ENCODE data around the gene PRRT3. TPM values are rescaled to one million over a fixed set of nuclear protein-coding genes. Genes with fewer than 3 reads are reported as not detected.
"Not testable (repeated sequence)": the region's sequence is repeated elsewhere in the genome, so short reads cannot be mapped to it uniquely, and the experiment has no call there.

PRRT3 gene
- total RNA-seq, 2 experiments from 2014 or later, result 7.8 to 8.2 TPM

GRCh38 chr3:9908286-9908685 lies 43.9 kb downstream of the PRRT3 start:
- intact Hi-C loops (cut with micrococcal nuclease), result loop anchor here (2.0 kb wide), 1 partner anchor 17 kb away; the partner anchor contains the start of gene JAGN1
- no peak overlapping the region for H3K27ac Mint-ChIP-seq
- DNase-seq, result no peak
- no peak overlapping the region for H3K4me3 Mint-ChIP-seq
- H3K4me1 Mint-ChIP-seq (ENCODE audit: low read depth), result peaks cover 32% of the 10 kb centered on the region
- ChIA-PET POLR2A (no interaction called here), CTCF (no interaction called here)
- peaks cover 2% of the 10 kb centered on the region for H3K27me3 Mint-ChIP-seq
- H3K36me3 Mint-ChIP-seq, result peaks cover 3% of the 10 kb centered on the region
- peaks cover 3% of the 10 kb centered on the region for H3K9me3 Mint-ChIP-seq

- Mint-ChIP-seq H3K27ac (no peak overlapping the region), H3K27me3 (no peaks in the 10 kb centered on the region)
These were observed 45.7 kb downstream of the PRRT3 start for GRCh38 chr3:9906480-9906879.

GRCh38 chr3:9903904-9904303 lies 48.3 kb downstream of the PRRT3 start:
- ChIA-PET CTCF (interaction anchor here (0.6 to 1.7 kb wide), 2 partner anchors 9 to 29 kb away, joined by 3 read pairs; no protein-coding TSS in a partner anchor), POLR2A (interaction anchor here (2.6 kb wide), 1 partner anchor 13 kb away, joined by 16 read pairs; the partner anchor contains the start of gene JAGN1)
- Mint-ChIP-seq H3K4me3 (no peak overlapping the region), H3K4me1 (ENCODE audit: low read depth) (peaks cover 26% of the 10 kb centered on the region), H3K36me3 (no peaks in the 10 kb centered on the region), H3K9me3 (no peaks in the 10 kb centered on the region), H3K27me3 (no peaks in the 10 kb centered on the region), H3K27ac (no peak overlapping the region)
- no peak for DNase-seq
- intact Hi-C loops (cut with micrococcal nuclease), result loop anchor here (2.0 kb wide), 1 partner anchor 13 kb away; the partner anchor contains the start of gene IL17RC

More at GRCh38 chr3:9906480-9906879, 45.7 kb downstream of the PRRT3 start:
- intact Hi-C loops (cut with micrococcal nuclease), result no loop called here
- Mint-ChIP-seq H3K9me3 (no peaks in the 10 kb centered on the region), H3K4me1 (ENCODE audit: low read depth) (peaks cover 39% of the 10 kb centered on the region), H3K36me3 (no peaks in the 10 kb centered on the region), H3K4me3 (no peak overlapping the region)
- POLR2A ChIA-PET, result no interaction called here
- CTCF ChIA-PET, result interaction anchor here (1.2 kb wide), 1 partner anchor 27 kb away, joined by 6 read pairs; the partner anchor contains the start of gene CRELD1
- DNase-seq, result no peak

GRCh38 chr3:9903238-9903624 lies 49.0 kb downstream of the PRRT3 start:
- ChIA-PET POLR2A (interaction anchor here (1.1 to 2.6 kb wide), 4 partner anchors 10 to 43 kb away, joined by 5 to 16 read pairs (median 7); partner anchors contain the start of gene JAGN1), CTCF (interaction anchor here (0.5 to 1.7 kb wide), 4 partner anchors 9 to 76 kb away, joined by 3 to 9 read pairs (median 6); no protein-coding TSS in a partner anchor)
- H3K36me3 Mint-ChIP-seq, result no peaks in the 10 kb centered on the region
- peak overlapping the region; percentile 29 for H3K27ac Mint-ChIP-seq
- peak overlapping the region; percentile 44 for H3K4me3 Mint-ChIP-seq
- peaks cover 25% of the 10 kb centered on the region for H3K4me1 Mint-ChIP-seq (ENCODE audit: low read depth)
- intact Hi-C loops (cut with micrococcal nuclease), result loop anchor here (2.0 kb wide), 1 partner anchor 14 kb away; the partner anchor contains the start of gene IL17RC
- H3K27me3 Mint-ChIP-seq, result no peaks in the 10 kb centered on the region
- DNase-seq, result peak; percentile 53
- no peaks in the 10 kb centered on the region for H3K9me3 Mint-ChIP-seq

DNA sequence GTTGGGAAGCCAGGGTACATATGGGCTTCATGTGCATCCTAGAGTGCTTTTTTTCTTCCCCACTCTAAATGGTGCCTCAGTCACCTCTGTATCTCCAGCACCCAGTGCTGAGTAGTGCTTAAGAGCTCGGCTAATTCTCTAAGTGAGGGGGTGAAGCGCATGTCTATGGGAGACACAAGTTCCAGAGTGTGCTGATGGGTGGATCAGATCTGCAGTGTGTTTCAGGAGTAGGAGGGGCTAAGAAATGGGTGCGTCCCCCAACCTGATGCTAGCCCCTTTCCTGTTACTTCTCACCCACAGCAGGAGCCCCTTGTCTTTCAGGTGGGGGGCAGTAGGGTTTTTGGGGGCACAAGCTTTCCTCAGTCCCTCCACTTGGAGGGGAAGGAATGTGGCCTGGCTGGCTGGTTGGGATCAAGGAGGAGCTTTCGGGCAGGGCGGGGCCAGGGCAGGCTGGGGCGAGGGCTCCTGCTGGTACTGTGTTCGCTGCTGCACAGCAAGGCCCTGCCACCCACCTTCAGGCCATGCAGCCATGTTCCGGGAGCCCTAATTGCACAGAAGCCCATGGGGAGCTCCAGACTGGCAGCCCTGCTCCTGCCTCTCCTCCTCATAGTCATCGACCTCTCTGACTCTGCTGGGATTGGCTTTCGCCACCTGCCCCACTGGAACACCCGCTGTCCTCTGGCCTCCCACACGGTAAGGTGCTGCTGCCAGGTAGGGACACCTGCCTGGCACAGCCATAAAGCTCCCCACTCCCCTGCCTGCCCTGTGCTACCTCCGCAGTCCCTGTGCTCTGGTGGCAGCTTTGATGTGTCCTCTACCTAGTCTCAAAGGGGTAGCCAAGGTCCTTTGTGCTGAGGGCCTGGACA lies 49.6 kb downstream of the PRRT3 start, which contains the start of gene IL17RE:
TSS of gene IL17RE (plus strand) at position 477 of the 866 bp plus-strand sequence. CDS start at position 562, 85 bp downstream.
- no peak for DNase-seq
- Mint-ChIP-seq H3K27me3 (no peaks in the 10 kb centered on the region), H3K4me1 (ENCODE audit: low read depth) (peaks cover 27% of the 10 kb centered on the region), H3K9me3 (no peaks in the 10 kb centered on the region), H3K36me3 (no peaks in the 10 kb centered on the region), H3K4me3 (peak within 1 kb of the TSS; percentile 44), H3K27ac (peak within 1 kb of the TSS; percentile 78)
- intact Hi-C loops (cut with micrococcal nuclease), result loop anchor here (2.0 kb wide), 1 partner anchor 14 kb away; the partner anchor contains the start of gene IL17RC
- ChIA-PET POLR2A (interaction anchor here (0.6 to 2.6 kb wide), 7 partner anchors 9 to 380 kb away, joined by 3 to 16 read pairs (median 5); partner anchors contain the start of gene JAGN1), CTCF (interaction anchor here (0.5 to 1.7 kb wide), 7 partner anchors 8 to 76 kb away, joined by 3 to 9 read pairs (median 4); partner anchors contain the start of gene CRELD1)

GRCh38 chr3:9901967-9902366 lies 50.2 kb downstream of the PRRT3 start:
- Mint-ChIP-seq H3K27ac (peak overlapping the region; percentile 78), H3K9me3 (no peaks in the 10 kb centered on the region), H3K4me1 (ENCODE audit: low read depth) (peaks cover 29% of the 10 kb centered on the region), H3K27me3 (no peaks in the 10 kb centered on the region), H3K4me3 (peak overlapping the region; percentile 44), H3K36me3 (no peaks in the 10 kb centered on the region)
- intact Hi-C loops (cut with micrococcal nuclease), result loop anchor here (2.0 kb wide), 1 partner anchor 15 kb away; the partner anchor contains the start of gene IL17RC
- ChIA-PET POLR2A (interaction anchor here (0.6 to 2.6 kb wide), 6 partner anchors 8 to 381 kb away, joined by 3 to 16 read pairs (median 5); partner anchors contain the start of gene JAGN1), CTCF (interaction anchor here (1.0 to 1.7 kb wide), 4 partner anchors 8 to 53 kb away, joined by 3 to 9 read pairs (median 6); no protein-coding TSS in a partner anchor)
- DNase-seq, result peak; percentile 70

DNA sequence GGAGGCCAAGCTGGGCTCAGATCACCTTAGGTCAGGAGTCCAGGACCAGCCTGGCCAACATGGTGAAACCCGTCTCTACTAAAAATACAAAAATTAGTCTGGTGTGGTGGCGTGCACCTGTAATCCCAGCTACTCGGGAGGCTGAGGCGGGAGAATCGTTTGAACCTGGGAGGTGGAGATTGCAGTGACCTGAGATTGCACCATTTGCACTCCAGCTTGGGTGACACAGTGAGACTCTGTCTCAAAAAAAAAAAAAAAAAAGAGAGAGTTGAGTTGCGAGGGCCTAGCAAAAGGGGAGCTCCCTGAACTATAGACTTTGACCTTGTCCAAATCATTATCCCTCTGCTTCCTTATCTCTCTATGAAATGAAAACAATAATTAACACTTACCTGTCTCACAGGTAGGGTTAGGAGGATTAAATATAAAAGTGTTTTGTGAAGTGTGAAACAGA lies 51.2 kb downstream of the PRRT3 start:
- H3K36me3 Mint-ChIP-seq; CTCF ChIA-PET; H3K27ac Mint-ChIP-seq; POLR2A ChIA-PET; H3K27me3 Mint-ChIP-seq; DNase-seq; intact Hi-C loops (cut with micrococcal nuclease); H3K4me3 Mint-ChIP-seq; H3K9me3 Mint-ChIP-seq: not testable (repeated sequence)
- H3K4me1 Mint-ChIP-seq (ENCODE audit: low read depth), result peaks cover 29% of the 10 kb centered on the region

DNA sequence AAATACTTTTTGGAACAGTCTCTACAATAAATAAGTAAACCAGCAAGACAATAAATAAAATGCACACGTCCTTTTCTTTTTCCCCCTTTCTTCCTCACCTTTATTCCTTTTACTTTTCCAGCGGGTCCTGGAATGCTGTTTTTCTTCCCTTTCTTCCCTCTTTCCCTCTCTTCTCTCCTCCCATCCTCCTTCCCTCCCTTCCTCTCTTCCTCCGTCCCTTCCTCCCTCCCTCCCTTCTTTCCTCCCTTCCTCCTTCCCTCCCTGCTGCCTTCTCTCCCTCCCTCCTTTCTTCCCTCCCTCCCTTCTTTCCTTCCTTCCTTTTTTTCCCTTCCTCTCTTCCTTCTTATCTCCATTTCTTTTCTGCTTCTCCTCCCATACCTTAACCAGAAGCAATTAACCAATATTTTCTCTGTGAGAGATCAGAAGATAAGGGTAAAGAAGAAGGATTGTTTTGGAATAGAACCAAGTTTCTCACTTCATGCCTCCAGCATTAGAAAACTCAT lies 52.9 kb downstream of the PRRT3 start:
- CTCF ChIA-PET, result interaction anchor here (1.1 kb wide), 1 partner anchor 47 kb away, joined by 3 read pairs; no protein-coding TSS in a partner anchor
- no peak for DNase-seq
- no peak overlapping the region for H3K27ac Mint-ChIP-seq

DNA sequence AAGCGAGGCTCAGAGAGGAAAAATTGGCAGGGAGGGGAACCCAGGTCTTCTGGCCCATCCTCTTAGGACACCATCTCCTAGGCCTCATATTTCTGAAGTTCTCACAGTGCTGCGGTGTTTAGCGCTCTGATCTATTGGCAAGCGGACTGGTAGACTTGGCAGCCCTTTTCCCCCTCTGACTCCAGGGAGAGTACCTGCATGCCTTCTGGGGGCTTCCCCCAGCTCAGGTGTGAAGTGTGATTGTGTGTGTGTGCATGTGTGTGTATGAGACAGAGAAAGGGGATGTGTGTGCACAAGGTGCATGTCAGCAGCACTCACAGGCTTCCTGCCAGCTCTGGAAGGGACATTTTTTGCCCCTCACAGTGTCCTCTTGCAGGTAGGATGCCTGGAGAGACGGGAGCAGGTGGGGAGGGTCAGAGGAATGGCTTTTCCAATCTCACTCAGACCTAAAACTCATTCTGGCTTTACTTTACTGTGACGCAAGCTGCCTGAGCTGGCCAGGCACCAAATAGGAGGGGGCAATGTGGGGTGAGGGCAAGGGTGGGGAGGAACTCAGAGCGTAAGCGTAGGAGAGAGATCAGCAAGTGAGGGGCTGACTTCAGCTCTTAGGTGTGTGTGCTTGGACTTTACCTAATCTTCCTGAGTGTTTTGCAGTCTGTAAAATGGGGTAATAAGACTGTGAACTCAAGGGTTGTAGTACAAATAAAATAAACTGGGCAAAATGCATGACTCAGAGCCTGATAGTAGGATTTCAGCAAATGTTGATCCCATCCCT lies 53.6 kb downstream of the PRRT3 start:
- peaks cover 11% of the 10 kb centered on the region for H3K36me3 Mint-ChIP-seq
- no peak overlapping the region for H3K27ac Mint-ChIP-seq
- no peak for DNase-seq
- peaks cover 43% of the 10 kb centered on the region for H3K4me1 Mint-ChIP-seq (ENCODE audit: low read depth)
- H3K4me3 Mint-ChIP-seq, result no peak overlapping the region
- H3K27me3 Mint-ChIP-seq, result no peaks in the 10 kb centered on the region
- POLR2A ChIA-PET, result no interaction called here
- intact Hi-C loops (cut with micrococcal nuclease), result loop anchor here (10.0 kb wide), 1 partner anchor 504 kb away; the partner anchor contains the start of gene SETD5
- CTCF ChIA-PET, result interaction anchor here (1.1 kb wide), 1 partner anchor 48 kb away, joined by 3 read pairs; no protein-coding TSS in a partner anchor
- H3K9me3 Mint-ChIP-seq, result no peaks in the 10 kb centered on the region

More for the DNA sequence above, 52.9 kb downstream of the PRRT3 start:
- Mint-ChIP-seq H3K9me3 (no peaks in the 10 kb centered on the region), H3K36me3 (peaks cover 5% of the 10 kb centered on the region), H3K4me1 (ENCODE audit: low read depth) (peaks cover 38% of the 10 kb centered on the region), H3K4me3 (no peak overlapping the region), H3K27me3 (no peaks in the 10 kb centered on the region)
- POLR2A ChIA-PET, result no interaction called here
- intact Hi-C loops (cut with micrococcal nuclease), result loop anchor here (10.0 kb wide), 1 partner anchor 505 kb away; the partner anchor contains the start of gene SETD5

- DNase-seq, result no peak
- Mint-ChIP-seq H3K4me1 (ENCODE audit: low read depth) (peaks cover 40% of the 10 kb centered on the region), H3K27me3 (no peaks in the 10 kb centered on the region), H3K9me3 (no peaks in the 10 kb centered on the region), H3K27ac (no peak overlapping the region), H3K36me3 (peaks cover 19% of the 10 kb centered on the region), H3K4me3 (no peak overlapping the region)
- ChIA-PET POLR2A (no interaction called here), CTCF (interaction anchor here (0.6 to 1.1 kb wide), 2 partner anchors 49 to 241 kb away, joined by 3 to 4 read pairs; no protein-coding TSS in a partner anchor)
- intact Hi-C loops (cut with micrococcal nuclease), result loop anchor here (10.0 kb wide), 1 partner anchor 503 kb away; the partner anchor contains the start of gene SETD5
These were observed 54.5 kb downstream of the PRRT3 start for GRCh38 chr3:9897408-9898372.

All from activated CD4-positive, alpha-beta memory T cell treated with anti-CD3 and anti-CD28 coated beads for 36 hours (primary cell).